Measurements from ENCODE around the gene SLF2. TPM values are rescaled to one million over a fixed set of nuclear protein-coding genes. Genes with fewer than 3 reads are reported as not detected.

The SLF2 gene
- total and polyA plus RNA-seq, 2 of the 8 experiments (the other 6 are each of a cell fraction or from before 2014, with no cell fraction given), result 5.5 to 20.9 TPM

DNA sequence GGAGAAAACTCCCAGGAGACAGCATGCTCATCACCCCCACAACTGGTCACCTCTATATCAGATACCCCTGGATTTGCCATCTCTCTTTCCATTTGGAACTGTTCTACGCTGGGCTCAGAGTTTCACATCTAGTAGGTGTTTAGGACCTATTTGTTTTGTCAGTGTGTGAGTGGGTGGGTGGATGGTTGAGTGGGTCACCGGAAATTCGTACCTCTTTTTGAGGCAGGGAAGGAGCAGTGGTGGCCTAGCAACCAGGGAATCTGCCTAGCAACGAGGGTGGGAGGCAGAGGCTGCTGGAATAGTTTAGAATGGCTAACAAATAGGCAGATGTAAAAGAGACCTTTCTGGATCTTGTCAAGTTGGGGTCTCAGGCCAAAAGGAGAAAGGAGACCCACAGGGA lies 23.2 kb upstream of the SLF2 start:
- H2AFZ ChIP-seq (ENCODE audit: low read length), result no peak overlapping the region

More for the DNA sequence above, 23.2 kb upstream of the SLF2 start:
- H3K9me3 ChIP-seq (ENCODE audit: insufficient read depth in 2 of 2, low read depth in 1 of 2, low read length in 1 of 2), result no peaks in the 10 kb centered on the region
- no peak overlapping the region for H4K8ac ChIP-seq (ENCODE audit: extremely low read depth, insufficient read depth, low read length)
- no peak overlapping the region for H2BK20ac ChIP-seq (ENCODE audit: low read length)
- H4K20me1 ChIP-seq (replicated peaks in 1 of 2; ENCODE audit: control insufficient read depth in 1 of 2, insufficient read depth in 2 of 2, low read length in 2 of 2), result no peaks in the 10 kb centered on the region
- H2AK5ac ChIP-seq (ENCODE audit: low read depth, low read length), result no peak overlapping the region
- H3K79me1 ChIP-seq (ENCODE audit: low read depth, low read length), result no peaks in the 10 kb centered on the region
- no peaks in the 10 kb centered on the region; the same call in 1 of the 2 replicates for H3K23me2 ChIP-seq (ENCODE audit: low read depth, low read length)
- H2BK5ac ChIP-seq (ENCODE audit: low read depth, low read length), result no peak overlapping the region
- H3K56ac ChIP-seq (replicated peaks; ENCODE audit: insufficient read length, low read depth, low read length), result no peak overlapping the region
- FAIRE-seq (no peak), DNase-seq (ENCODE audit: low read depth in 1 of 2, low spot score in 2 of 2) (peak in 1 of 2 experiments; percentile 46)
- WGBS, 2 experiments (ENCODE audit: extremely low coverage in 1 of 2, insufficient coverage in 1 of 2, insufficient read length in 1 of 2, insufficient replicate concordance in 2 of 2, low coverage in 1 of 2, low lambda C conversion rate in 2 of 2, missing lambda C conversion rate in 1 of 2), result 88% methylated on average over 4 of the region's 4 CpGs; no CpG with 5 or more reads in 1 of the 2 experiments
- POLR2A ChIA-PET (ENCODE audit: partially characterized antibody), result interaction anchor here (1.0 to 1.7 kb wide), 2 partner anchors 10 to 13 kb away, joined by 3 to 6 read pairs; no protein-coding TSS in a partner anchor
- no peak overlapping the region for H3K4ac ChIP-seq (replicated peaks; ENCODE audit: insufficient read length, low read depth, low read length)
- no peak overlapping the region for H3K14ac ChIP-seq (ENCODE audit: insufficient read length)
- H3K23ac ChIP-seq (ENCODE audit: insufficient read length), result no peak overlapping the region
- no peak overlapping the region for H2BK15ac ChIP-seq (ENCODE audit: low read length)
- H3K9ac ChIP-seq (replicated peaks in 1 of 4; ENCODE audit: extremely low read depth in 1 of 4, low read depth in 3 of 4, low read length in 3 of 4), result no peak overlapping the region
- peaks cover 0 to 8% (median 3%) of the 10 kb centered on the region in 4 experiments; a peak in 3 of 7 replicates for H3K4me1 ChIP-seq (replicated peaks in 1 of 4; ENCODE audit: control insufficient read depth in 3 of 4, insufficient read depth in 4 of 4, low read length in 3 of 4)
- no peak overlapping the region for H4K5ac ChIP-seq (ENCODE audit: insufficient read length, low read depth, low read length)
- no peak overlapping the region for H4K91ac ChIP-seq (replicated peaks; ENCODE audit: insufficient read length, low read length)
- H3K27me3 ChIP-seq (replicated peaks in 1 of 4; ENCODE audit: control insufficient read depth in 3 of 4, extremely low read depth in 1 of 4, insufficient read depth in 3 of 4, low read length in 3 of 4), result no peaks in the 10 kb centered on the region
- H2BK12ac ChIP-seq (ENCODE audit: low read depth, low read length), result no peak overlapping the region
- no peak overlapping the region for H2BK120ac ChIP-seq (replicated peaks; ENCODE audit: low read depth, low read length)
- no peaks in the 10 kb centered on the region for H3K36me3 ChIP-seq (ENCODE audit: control insufficient read depth in 2 of 4, insufficient read depth in 4 of 4, low read length in 3 of 4)
- no peak overlapping the region for H3K4me3 ChIP-seq (ENCODE audit: extremely low read depth in 1 of 4, insufficient read depth in 2 of 4, low read depth in 3 of 4, low read length in 4 of 4)
- no peak overlapping the region for H3K27ac ChIP-seq (ENCODE audit: low read depth, low read length)
- TF ChIP-seq TAF7 (optimal IDR thresholded peaks at IDR 0.05; ENCODE audit: borderline replicate concordance, low read depth, low read length) (no peak), RFX5 (IDR thresholded peaks at IDR 0.05; ENCODE audit: borderline replicate concordance, low read depth, low read length) (peak; percentile 43; the same call in 1 of the 2 replicates)
- H3K4me2 ChIP-seq (ENCODE audit: insufficient read depth in 1 of 2, low read depth in 2 of 2, low read length in 2 of 2), result no peak overlapping the region
- no peak overlapping the region for H3K18ac ChIP-seq (ENCODE audit: extremely low read depth, low read length)
- CTCF ChIA-PET (ENCODE audit: partially characterized antibody), result interaction anchor here (0.8 to 7.6 kb wide), 23 partner anchors 10 to 329 kb away, joined by 3 to 110 read pairs (median 5); partner anchors contain the start of genes SEMA4G and SLF2
- no peaks in the 10 kb centered on the region for H3K79me2 ChIP-seq (ENCODE audit: control insufficient read depth in 1 of 2, insufficient read depth in 2 of 2, low read length in 2 of 2)
